Kidney (tissue), 14 donors: ENCODE results near the gene LGR6. TPM values are rescaled to one million over a fixed set of nuclear protein-coding genes. Genes with fewer than 3 reads are reported as not detected.

Experiments
- DNase-seq, 5 donors: peaks; one replicate each; pipeline ENCODE4 v3.0.0-alpha.2; 2013 to 2020
- FAIRE-seq: peaks from 2 replicates; lab custom pipeline; 2012; peaks lifted over from hg19 to GRCh38; lab: Jason Lieb, UNC
- H3K27ac ChIP-seq, 2 donors: one replicate each; pipeline ENCODE4 v1.7.0; 2013; ENCODE audit warnings: low read depth in 2 of 2, low read length in 2 of 2, inconsistent platforms in 1 of 2
- H3K27me3 ChIP-seq: one replicate; pipeline ENCODE4 v1.7.1; 2013; ENCODE audit warnings: low read length, inconsistent platforms; ENCODE audit not compliant: control insufficient read depth, insufficient read depth
- H3K36me3 ChIP-seq, 3 donors: one replicate each; pipeline versions ENCODE4 v1.7.0 to v1.7.1; 2013; ENCODE audit warnings: low read length in 3 of 3, control low read depth in 1 of 3, inconsistent platforms in 1 of 3; ENCODE audit not compliant: insufficient read depth in 3 of 3, control insufficient read depth in 2 of 3
- H3K4me1 ChIP-seq, 3 donors: one replicate each; pipeline versions ENCODE4 v1.7.0 to v1.7.1; 2013; ENCODE audit warnings: low read length in 3 of 3, inconsistent platforms in 1 of 3, low read depth in 1 of 3; ENCODE audit not compliant: control insufficient read depth in 2 of 3, insufficient read depth in 2 of 3
- H3K4me3 ChIP-seq, 3 donors: one replicate each; pipeline versions ENCODE4 v1.7.0 to v1.8.1; 2013; ENCODE audit warnings: low read length in 3 of 3, control low read depth in 1 of 3, inconsistent platforms in 1 of 3
- H3K9ac ChIP-seq, 3 donors: one replicate each; pipeline versions ENCODE4 v1.7.0 to v1.7.1; 2013; ENCODE audit warnings: low read length in 3 of 3, control low read depth in 1 of 3, inconsistent platforms in 1 of 3
- H3K9me3 ChIP-seq, 3 donors: one replicate each; pipeline versions ENCODE4 v1.7.0 to v1.7.1; 2013; ENCODE audit warnings: low read length in 3 of 3, control low read depth in 1 of 3, inconsistent platforms in 1 of 3; ENCODE audit not compliant: control insufficient read depth in 2 of 3, insufficient read depth in 1 of 3
- CTCF ChIP-seq: IDR thresholded peaks from 3 replicates; pipeline ENCODE4 v1.5.1; 2012; ENCODE audit warnings: mild to moderate bottlenecking, moderate library complexity, borderline replicate concordance; ENCODE audit not compliant: insufficient read depth; ENCODE audit errors: extremely low read depth
- intact Hi-C: fragments of 100-400 bp; cut with DNase I; formaldehyde crosslinking; loops from one replicate; pipeline ENCODE4 v1.11.1; 2022
- polyA plus RNA-seq: library from polyadenylated mRNA; stranded (reverse); fragments of 350-450 nt; fragmentation: Illumina TruSeq; extraction: RNeasy Lipid Tissue Mini Kit (QIAGEN cat#74804); gene quantifications from one replicate; pipeline ENCODE4 v1.2.3, GENCODE V29; 2014; ENCODE audit warnings: low read depth, low replicate concordance; ENCODE audit not compliant: insufficient read depth
- total RNA-seq: library from RNA; stranded (reverse); fragmentation: NEBNext Ultra II Directional; extraction: Animal tissue kit (Norgen Biotek cat#: 25700); gene quantifications from one replicate; pipeline ENCODE4 v1.2.1, GENCODE V29; 2021
- donor health status: control.
- donor health status: control.
- donor health status: control.
- donor health status: control.
- donor health status: control.
- donor health status: DM: yes; HTN: yes; CAD: no.
- donor health status: Normal renal cell carcinoma (clear cell type).

Gene LGR6
- total and polyA plus RNA-seq, 2 donors from 2014 or later: 1.8 to 4.1 TPM

GRCh38 chr1:202210385-202210784 lies 16.8 kb downstream of the LGR6 start:
- Histone ChIP-seq H3K36me3 (no peaks in the 10 kb centered on the region), H3K27ac (no peak overlapping the region), H3K9me3 (no peaks in the 10 kb centered on the region), H3K27me3 (peaks cover 4% of the 10 kb centered on the region), H3K4me1 (peaks cover 0 to 2% (median 0%) of the 10 kb centered on the region in 3 donors), H3K9ac (no peak overlapping the region), H3K4me3 (no peak overlapping the region)
- DNase-seq (peak in 2 of 5 donors; percentile 26 to 39), FAIRE-seq (no peak)
- intact Hi-C loops: no loop called here
- TF ChIP-seq CTCF: no peak

GRCh38 chr1:202210969-202211368 lies 17.4 kb downstream of the LGR6 start:
- Histone ChIP-seq H3K9me3 (no peaks in the 10 kb centered on the region), H3K27ac (no peak overlapping the region), H3K4me3 (no peak overlapping the region), H3K36me3 (no peaks in the 10 kb centered on the region), H3K27me3 (peaks cover 4% of the 10 kb centered on the region), H3K9ac (no peak overlapping the region), H3K4me1 (peaks cover 0 to 2% (median 0%) of the 10 kb centered on the region in 3 donors)
- intact Hi-C loops: no loop called here
- no peak for TF ChIP-seq CTCF
- DNase-seq: no peak
- FAIRE-seq: no peak

- peaks cover 4% of the 10 kb centered on the region for H3K27me3 ChIP-seq
- no peak for TF ChIP-seq CTCF
- H3K27ac ChIP-seq: no peak overlapping the region
- no peak overlapping the region for H3K4me3 ChIP-seq
- H3K9me3 ChIP-seq: no peaks in the 10 kb centered on the region
- intact Hi-C loops: no loop called here
- no peak overlapping the region for H3K9ac ChIP-seq
- no peak for DNase-seq
- peaks cover 0 to 2% (median 0%) of the 10 kb centered on the region in 3 donors for H3K4me1 ChIP-seq
- FAIRE-seq: no peak
- no peaks in the 10 kb centered on the region for H3K36me3 ChIP-seq
These were observed 19.2 kb downstream of the LGR6 start for GRCh38 chr1:202212787-202213186.
